A673 (cell line): Measurements from ENCODE around the gene DDX51. TPM values are rescaled to one million over a fixed set of nuclear protein-coding genes. Genes with fewer than 3 reads are reported as not detected.
A peak's percentile ranks its signal among the peaks of the same experiment; 100 is the strongest.

Source experiments
- BruUV-seq: library from RNA; stranded (reverse); fragments of 400-500 nt; replicated peaks from 2 replicates; lab custom pipeline; 2021; lab: Mats Ljungman, UMichigan
- CTCF ChIA-PET: fragments of 300-600 bp; sonication (Branson Sonifier 250); formaldehyde crosslinking; loops from one replicate; lab custom pipeline; 2022; ENCODE audit warnings: antibody characterized with exemption; lab: Charles Lee
- POLR2A ChIA-PET: fragments of 300-600 bp; sonication (Branson Sonifier 250); formaldehyde crosslinking; loops from one replicate; lab custom pipeline; 2022; ENCODE audit warnings: antibody characterized with exemption; ENCODE audit not compliant: low non-redundant PET; lab: Charles Lee
- DNase-seq: peaks from one replicate; pipeline ENCODE4 v3.0.0-alpha.2; 2015; ENCODE audit warnings: low spot score
- H3K27ac ChIP-seq: fragments of 200-600 bp; sonication (generic); 2 replicates; pipeline ENCODE4 v1.5.1; 2016; ENCODE audit warnings: mixed run types, low read depth, mild to moderate bottlenecking, mixed read lengths, antibody characterized with exemption, low read length; ENCODE audit not compliant: poor library complexity, severe bottlenecking
- H3K27me3 ChIP-seq: fragments of 200-600 bp; sonication (generic); replicated peaks from 2 replicates; pipeline ENCODE4 v1.6.1; 2017; ENCODE audit warnings: mixed run types, low read depth, mild to moderate bottlenecking, mixed read lengths, antibody characterized with exemption, low read length; ENCODE audit not compliant: insufficient read depth, poor library complexity
- H3K36me3 ChIP-seq: fragments of 200-600 bp; sonication (generic); 2 replicates; pipeline ENCODE4 v1.6.1; 2016; ENCODE audit warnings: mixed run types, mild to moderate bottlenecking, mixed read lengths, antibody characterized with exemption, low read length; ENCODE audit not compliant: insufficient read depth, poor library complexity, severe bottlenecking
- H3K4me1 ChIP-seq: fragments of 200-600 bp; sonication (generic); 2 replicates; pipeline ENCODE4 v1.6.1; 2017; ENCODE audit warnings: mixed run types, mild to moderate bottlenecking, mixed read lengths, antibody characterized with exemption, low read length; ENCODE audit not compliant: insufficient read depth, poor library complexity, severe bottlenecking
- H3K4me3 ChIP-seq: fragments of 200-600 bp; sonication (generic); 2 replicates; pipeline ENCODE4 v1.5.1; 2016; ENCODE audit warnings: low read depth, mixed run types, mild to moderate bottlenecking, mixed read lengths, low read length; ENCODE audit not compliant: poor library complexity, severe bottlenecking
- H3K9me3 ChIP-seq: fragments of 200-600 bp; sonication (generic); 2 replicates; pipeline ENCODE4 v1.6.1; 2016; ENCODE audit warnings: mixed run types, low read depth, mild to moderate bottlenecking, mixed read lengths, antibody characterized with exemption, low read length; ENCODE audit not compliant: poor library complexity, severe bottlenecking
- EZH2 ChIP-seq: fragments of 200-600 bp; sonication (generic); IDR thresholded peaks from 2 replicates; pipeline ENCODE4 v1.6.1; 2017; ENCODE audit warnings: borderline replicate concordance, low read depth, mild to moderate bottlenecking, mixed read lengths, antibody characterized with exemption, low read length; ENCODE audit not compliant: poor library complexity, severe bottlenecking
- intact Hi-C: fragments of 100-400 bp; cut with micrococcal nuclease; formaldehyde crosslinking; loops from one replicate; pipeline ENCODE4 v1.10.0; 2022; ENCODE audit not compliant: unreplicated experiment
- total RNA-seq: library from RNA; stranded (reverse); gene quantifications from 2 replicates; pipeline ENCODE4 v1.2.3, GENCODE V29; 2021
- TF ChIP-seq, protein P1 (sequence below): fragments of 300-800, 200-600 bp; sonication (generic); conservative IDR thresholded peaks from 2 replicates; pipeline ENCODE4 v1.5.1; 2017; ENCODE audit warnings: low read depth, mild to moderate bottlenecking, antibody characterized with exemption, low read length, moderate library complexity, mixed read lengths

DDX51 gene
- total RNA-seq, 1 experiment from 2014 or later, result 38.9 TPM

DNA sequence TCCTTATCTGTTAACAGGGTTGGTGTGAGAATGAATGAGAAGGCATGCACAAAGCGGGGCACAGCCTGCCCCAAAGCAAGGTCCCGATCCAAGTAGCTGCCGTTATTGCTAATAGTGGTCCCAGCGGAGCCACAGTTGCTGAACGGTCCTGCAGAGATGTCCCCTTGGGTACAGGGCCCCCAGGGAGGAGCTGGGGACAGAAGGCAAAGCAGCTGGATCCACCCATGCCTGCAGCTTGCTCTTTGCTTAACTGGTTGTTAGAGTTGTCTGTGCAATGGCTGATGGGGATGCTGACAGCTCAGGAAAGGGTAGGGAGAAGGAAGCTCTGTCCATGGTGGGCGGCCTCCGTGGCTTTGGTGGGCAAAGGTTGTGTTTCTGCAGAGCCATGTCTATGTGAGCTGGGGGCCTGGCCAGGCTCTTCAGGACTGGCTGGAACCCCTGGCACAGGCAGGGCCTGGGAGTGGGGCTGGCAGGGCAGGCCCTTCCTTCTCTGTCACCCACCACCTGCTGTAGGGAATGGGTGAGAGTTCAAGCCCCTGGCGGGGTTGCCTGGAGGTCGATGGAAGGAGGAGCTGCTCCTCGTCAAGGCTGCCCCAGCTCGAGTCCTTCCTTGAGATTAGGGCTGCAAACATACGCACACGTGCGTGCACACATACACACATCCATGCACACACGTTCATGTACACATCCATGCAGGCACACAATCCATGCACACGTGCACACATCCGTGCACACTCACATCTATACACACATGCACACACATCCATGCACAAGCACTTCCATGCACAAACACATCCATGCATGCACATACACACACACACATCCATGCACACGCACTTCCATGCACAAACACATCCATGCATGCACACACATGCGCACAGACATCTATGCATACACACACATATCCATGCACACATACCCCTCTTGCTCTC lies 35.6 kb upstream of the DDX51 start:
- DNase-seq, result no peak
- H3K27me3 ChIP-seq, result no peaks in the 10 kb centered on the region
- H3K36me3 ChIP-seq, result no peaks in the 10 kb centered on the region
- peaks cover 28% of the 10 kb centered on the region for H3K4me1 ChIP-seq
- H3K4me3 ChIP-seq, result peak overlapping the region; percentile 29
- no peaks in the 10 kb centered on the region for H3K9me3 ChIP-seq
- CTCF ChIA-PET, result interaction anchor here (0.6 to 0.9 kb wide), 2 partner anchors 14 to 28 kb away, joined by 3 read pairs; no protein-coding TSS in a partner anchor
- H3K27ac ChIP-seq, result no peak overlapping the region
- POLR2A ChIA-PET, result no interaction called here
- BruUV-seq, result no TSS peak
- TF ChIP-seq, protein P1, sequence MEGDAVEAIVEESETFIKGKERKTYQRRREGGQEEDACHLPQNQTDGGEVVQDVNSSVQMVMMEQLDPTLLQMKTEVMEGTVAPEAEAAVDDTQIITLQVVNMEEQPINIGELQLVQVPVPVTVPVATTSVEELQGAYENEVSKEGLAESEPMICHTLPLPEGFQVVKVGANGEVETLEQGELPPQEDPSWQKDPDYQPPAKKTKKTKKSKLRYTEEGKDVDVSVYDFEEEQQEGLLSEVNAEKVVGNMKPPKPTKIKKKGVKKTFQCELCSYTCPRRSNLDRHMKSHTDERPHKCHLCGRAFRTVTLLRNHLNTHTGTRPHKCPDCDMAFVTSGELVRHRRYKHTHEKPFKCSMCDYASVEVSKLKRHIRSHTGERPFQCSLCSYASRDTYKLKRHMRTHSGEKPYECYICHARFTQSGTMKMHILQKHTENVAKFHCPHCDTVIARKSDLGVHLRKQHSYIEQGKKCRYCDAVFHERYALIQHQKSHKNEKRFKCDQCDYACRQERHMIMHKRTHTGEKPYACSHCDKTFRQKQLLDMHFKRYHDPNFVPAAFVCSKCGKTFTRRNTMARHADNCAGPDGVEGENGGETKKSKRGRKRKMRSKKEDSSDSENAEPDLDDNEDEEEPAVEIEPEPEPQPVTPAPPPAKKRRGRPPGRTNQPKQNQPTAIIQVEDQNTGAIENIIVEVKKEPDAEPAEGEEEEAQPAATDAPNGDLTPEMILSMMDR, result no peak
- no peak for TF ChIP-seq EZH2
- intact Hi-C loops, result no loop called here

- peaks cover 28% of the 10 kb centered on the region for H3K4me1 ChIP-seq
- no peaks in the 10 kb centered on the region for H3K9me3 ChIP-seq
- intact Hi-C loops, result no loop called here
- peak overlapping the region; percentile 64 for H3K27ac ChIP-seq
- H3K36me3 ChIP-seq, result no peaks in the 10 kb centered on the region
- H3K27me3 ChIP-seq, result no peaks in the 10 kb centered on the region
- H3K4me3 ChIP-seq, result peak overlapping the region; percentile 29
- TF ChIP-seq, protein P1, result no peak
- no peak for TF ChIP-seq EZH2
- ChIA-PET POLR2A (no interaction called here), CTCF (interaction anchor here (0.9 kb wide), 1 partner anchor 15 kb away, joined by 3 read pairs; no protein-coding TSS in a partner anchor)
- peak; percentile 62 for DNase-seq
- no TSS peak for BruUV-seq
These were observed 34.8 kb upstream of the DDX51 start for GRCh38 chr12:132178801-132179401.

DNA sequence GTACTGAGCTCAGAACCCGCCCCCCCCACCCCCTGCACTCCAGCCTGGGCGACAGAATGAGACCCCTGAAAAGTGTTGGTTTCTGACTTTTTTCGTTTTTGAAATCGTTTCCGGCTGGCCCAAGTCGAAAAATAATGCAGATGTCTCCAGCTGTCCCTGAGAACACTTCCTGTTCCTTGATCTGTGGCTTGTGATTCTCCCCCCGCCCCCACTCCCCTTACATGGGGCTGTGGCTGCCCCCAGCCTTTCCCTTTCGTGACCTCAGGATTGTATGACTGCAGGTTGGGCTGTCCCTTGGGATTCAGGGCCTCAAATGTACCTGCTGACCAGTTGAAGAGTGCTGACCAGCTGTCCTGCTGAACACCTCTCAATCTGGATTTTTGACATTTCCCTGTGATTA lies 34.2 kb upstream of the DDX51 start:
- TF ChIP-seq EZH2, result no peak
- TF ChIP-seq, protein P1, result no peak
- intact Hi-C loops, result no loop called here
- CTCF ChIA-PET, result interaction anchor here (0.9 kb wide), 1 partner anchor 16 kb away, joined by 3 read pairs; no protein-coding TSS in a partner anchor
- H3K4me1 ChIP-seq, result peaks cover 28% of the 10 kb centered on the region
- no peaks in the 10 kb centered on the region for H3K9me3 ChIP-seq
- DNase-seq, result no peak
- H3K27ac ChIP-seq, result peak overlapping the region; percentile 64
- no peaks in the 10 kb centered on the region for H3K36me3 ChIP-seq
- H3K4me3 ChIP-seq, result peak overlapping the region; percentile 29
- POLR2A ChIA-PET, result no interaction called here
- no peaks in the 10 kb centered on the region for H3K27me3 ChIP-seq
- BruUV-seq, result no TSS peak
